NCI-H446 treated with DMSO at 0.1 percent for 48 hours (cell line): ENCODE data around the gene CD22.

Experiments used
- DNase-seq: peaks from one replicate; lab custom pipeline; 2025; lab: John Stamatoyannopoulos, UW

CD22 gene

DNA sequence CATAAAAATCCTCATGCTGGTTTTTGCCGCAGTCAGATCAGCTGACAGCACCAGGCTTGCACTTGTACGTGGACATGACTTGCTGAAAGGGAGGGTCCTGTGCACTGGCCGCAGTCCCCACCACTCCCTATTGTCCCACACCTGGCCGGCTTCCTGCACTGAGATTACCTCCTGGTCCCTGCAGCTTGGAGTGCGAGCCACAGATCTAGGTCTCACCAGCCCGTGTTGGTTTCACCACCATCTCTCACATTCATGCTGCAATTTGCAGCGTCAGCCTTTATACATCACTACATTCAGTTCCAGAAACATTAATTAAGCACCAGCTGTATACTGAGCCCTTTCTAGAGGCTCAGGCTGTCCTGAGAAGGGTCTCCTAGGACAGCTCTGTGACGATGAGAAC is 15.0 kb upstream of the CD22 start:
- DNase-seq: no peak

DNA sequence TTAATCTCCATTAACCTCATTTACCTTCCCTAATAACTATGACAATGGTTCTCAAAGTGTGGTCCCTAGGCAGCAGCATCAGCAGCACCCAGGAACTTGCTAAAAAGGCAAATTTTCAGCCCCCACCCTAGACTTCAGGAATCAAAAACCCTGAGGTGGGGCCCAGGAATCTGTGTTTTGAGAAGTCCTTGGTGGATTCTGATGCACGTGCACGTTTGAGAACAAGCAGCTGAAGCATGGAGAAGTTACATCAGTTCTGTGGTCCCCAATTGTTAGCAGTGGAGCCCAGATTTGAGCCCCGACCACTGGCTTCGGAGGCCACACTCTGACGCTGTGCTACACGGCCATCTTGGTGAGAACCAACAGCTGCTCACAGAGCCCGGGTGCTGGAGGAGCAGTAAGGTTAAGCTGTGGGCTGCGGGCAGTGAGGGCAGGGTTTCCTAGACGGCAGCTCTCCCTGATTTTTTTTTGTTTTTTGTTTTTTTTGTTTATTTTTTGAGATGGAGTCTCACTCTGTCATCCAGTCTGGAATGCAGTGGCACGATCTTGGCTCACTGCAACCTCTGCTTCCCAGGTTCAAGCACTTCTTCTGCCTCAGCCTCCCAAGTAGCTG is 14.0 kb upstream of the CD22 start:
- no peak for DNase-seq

DNA sequence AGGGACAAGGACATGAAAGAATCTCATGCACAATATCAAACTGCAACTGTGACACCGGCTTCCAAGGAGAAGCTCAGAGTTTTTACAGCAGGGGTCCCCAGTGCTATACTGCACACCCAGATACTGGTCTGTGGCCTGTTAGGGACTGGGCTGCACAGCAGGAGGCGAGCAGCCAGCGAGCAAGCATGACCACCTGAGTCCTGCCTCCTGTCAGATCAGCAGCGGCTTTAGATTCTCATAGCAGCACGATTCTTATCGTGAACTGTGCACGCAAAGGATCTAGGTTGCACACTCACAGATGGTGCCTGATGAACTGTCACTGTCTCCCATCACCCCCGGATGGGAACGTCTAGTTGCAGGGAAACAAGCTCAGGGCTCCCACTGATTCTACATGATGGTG is 13.1 kb upstream of the CD22 start:
- DNase-seq: no peak

DNA sequence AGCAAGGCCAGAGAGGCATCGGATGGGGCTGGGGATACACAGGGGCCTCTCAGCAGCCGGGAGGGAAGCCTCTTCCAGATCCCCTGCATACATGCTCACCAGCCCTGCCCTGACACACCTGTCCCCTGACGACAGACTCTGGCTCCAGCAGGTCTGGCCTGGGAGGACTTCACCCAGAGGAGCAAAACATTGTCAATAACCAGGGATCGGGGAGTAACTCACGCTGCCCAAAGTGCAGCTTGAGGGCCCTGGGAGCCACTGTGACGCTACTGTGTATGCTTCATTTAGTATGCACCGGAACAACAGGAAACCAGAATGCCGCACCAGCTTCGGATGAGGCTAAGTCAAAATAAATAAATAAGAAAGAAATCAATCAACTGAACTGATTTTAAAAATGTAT is 12.4 kb upstream of the CD22 start:
- DNase-seq: no peak

DNA sequence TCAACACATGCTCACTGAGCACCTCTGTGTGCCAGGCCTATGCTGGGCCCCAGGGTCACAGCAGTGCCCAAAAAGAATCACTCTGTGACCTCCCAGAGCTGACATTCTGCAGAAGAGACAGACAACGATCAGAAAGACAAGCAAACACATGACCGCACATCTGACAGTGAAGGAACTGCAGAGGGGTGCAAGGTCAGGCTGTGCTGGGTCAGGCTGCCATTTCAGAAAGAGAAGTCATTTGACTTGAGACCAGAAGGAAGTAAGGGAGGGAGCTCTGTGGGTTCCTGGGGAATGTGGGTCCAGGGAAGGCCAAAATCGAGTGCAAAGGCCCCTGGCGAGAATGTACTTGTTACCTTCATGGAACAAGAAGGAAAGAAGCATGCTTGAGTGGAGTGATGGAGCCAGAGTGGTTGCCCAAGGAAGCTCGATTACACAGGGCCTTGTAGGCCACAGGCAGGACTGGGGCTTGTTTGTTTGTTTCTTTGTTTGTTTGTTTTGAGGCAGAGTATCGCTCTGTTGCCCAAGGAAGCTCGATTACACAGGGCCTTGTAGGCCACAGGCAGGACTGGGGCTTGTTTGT is 11.4 kb upstream of the CD22 start:
- DNase-seq: no peak

DNA sequence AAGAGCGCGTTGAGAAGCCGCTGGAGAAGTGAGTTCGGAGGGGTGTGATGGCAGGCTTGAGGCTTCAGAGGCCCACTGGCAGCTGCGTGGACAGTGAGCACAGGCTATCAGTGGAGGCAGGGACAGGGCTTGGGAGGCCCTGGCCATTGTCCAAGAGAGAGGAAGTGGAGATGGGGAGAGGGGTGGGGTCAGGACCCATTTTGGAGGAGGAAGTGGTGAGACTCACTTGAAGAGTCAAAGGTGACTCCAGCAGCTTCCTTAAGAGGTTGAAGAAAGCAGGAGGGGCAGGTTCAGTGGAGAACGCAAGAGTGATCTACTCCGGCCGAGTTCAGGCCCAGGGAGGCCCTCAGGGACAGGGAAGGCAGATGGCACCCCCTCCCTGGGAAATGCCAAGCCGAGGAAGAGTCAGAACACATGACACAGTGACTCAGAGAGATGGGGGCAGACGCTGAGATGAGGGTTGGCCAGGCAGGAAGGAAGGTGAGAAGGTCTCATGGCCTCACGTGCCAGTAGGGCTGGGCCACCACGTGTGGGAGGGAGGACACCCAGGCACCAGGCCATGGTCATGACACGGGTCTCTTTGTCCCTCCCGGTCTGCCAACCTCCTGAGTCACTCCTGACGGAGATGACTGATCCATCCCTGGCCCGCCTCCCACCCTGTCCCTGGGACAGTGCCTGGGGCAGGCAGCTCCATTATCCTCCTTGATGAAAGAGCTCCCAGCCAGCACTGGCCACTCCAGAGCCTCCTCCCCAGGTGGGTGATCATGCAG is 10.1 kb upstream of the CD22 start:
- DNase-seq: no peak

DNA sequence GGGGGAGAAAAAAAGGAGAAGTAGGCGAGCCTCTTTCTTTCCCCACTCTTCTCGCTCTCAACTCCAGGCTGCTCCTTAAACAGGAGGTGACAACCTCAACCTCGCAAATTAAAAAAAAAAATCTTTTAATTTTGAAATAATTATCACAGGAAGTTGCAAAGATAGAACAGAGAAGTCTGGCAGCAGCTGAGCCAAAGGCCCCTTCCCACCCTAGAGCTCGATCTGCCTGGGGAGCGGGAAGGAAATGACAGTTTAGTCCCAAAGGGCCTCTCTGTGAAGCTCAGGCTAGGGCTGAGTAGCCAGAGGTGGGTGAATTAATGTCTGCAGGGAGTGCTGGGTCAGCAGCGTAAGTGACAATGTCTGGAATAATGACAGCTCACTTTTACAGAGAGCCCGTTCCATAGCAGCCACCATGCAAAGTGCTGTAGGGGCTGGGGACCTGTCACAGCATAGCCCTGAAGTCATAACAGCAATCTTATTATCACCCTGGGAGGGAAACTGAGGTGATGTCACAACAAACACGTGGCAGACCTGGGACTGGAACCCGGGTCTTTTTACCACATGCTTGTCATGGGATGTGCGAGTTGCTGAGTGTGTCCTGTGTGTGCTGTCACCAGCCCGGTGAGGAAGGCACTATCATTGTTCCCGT is 8.8 kb upstream of the CD22 start:
- DNase-seq: no peak

DNA sequence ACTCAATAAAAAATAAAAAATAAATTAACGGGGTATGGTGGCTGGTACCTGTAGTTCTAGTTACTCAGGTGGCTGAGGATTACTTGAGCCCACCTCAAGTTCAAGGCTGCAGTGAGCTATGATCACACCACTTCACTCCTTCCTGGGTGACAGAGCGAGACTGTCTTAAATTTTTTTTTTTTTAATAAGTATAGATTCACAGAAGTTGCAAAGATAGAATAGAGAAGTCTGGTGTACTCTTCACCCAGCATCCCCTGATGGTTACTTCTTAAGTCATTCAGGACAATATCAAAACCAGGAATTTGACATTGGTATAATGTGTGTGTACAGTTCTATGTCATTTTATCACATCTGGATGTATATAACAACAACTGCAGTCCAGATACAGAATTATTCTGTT is 7.7 kb upstream of the CD22 start:
- no peak for DNase-seq

DNA sequence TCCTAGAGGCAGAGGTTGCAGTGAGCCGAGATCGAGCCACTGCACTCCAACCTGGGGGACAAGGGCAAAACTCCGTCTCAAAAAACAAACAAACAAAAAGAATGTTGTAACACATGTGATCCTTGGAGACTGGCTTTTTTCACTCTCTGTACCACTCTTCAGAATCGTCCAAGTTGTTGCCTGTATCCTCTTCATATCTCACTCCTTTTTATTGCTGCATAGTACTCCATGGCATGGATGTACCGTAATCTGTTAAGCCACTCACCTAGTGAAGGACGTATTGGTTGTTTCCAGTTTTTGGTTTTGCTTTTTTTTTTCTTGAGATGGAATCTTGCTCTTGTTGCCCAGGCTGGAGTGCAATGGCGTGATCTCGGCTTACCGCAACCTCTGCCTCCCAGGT is 7.0 kb upstream of the CD22 start:
- no peak for DNase-seq

DNA sequence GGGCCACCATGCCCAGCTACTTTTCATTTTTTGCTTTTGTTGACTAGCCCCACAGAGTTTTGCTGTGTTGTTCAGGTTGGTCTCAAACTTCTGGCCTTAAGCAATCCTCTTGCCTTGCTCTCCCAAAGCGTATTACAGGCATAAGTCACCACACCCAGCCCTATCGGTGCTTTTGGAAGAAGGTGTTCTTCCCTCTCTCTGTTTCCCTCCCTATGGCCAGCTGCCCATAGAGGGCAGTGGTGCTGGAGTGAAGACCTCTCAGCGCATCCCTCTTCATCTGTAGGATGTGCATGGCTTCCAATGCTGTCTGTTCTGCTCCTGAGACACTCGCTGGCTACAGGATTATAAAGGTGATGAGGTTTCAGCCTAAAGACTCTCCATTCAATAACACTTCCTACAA is 1.3 kb upstream of the CD22 start:
- no peak for DNase-seq

DNA sequence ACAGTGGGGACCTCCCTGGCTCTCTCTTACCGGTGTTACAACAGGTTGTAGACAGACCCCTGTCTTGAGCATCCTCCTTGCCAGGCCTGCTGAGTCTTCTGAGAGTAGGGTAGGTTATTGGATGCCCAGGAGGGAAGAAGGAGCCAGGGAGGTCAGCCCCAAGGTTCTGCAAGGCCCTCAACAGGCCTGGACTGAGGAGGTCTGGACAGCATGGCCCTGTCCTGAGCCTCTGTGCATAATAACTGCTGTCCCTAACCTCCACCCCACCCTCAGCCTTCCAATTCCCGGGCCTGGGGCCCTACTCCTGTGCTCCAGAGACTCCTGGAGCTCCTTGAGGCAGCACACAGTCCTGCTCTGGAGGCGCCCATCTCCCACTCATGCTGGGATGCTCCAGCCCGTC is 336 bp downstream of the CD22 start:
- no peak for DNase-seq

DNA sequence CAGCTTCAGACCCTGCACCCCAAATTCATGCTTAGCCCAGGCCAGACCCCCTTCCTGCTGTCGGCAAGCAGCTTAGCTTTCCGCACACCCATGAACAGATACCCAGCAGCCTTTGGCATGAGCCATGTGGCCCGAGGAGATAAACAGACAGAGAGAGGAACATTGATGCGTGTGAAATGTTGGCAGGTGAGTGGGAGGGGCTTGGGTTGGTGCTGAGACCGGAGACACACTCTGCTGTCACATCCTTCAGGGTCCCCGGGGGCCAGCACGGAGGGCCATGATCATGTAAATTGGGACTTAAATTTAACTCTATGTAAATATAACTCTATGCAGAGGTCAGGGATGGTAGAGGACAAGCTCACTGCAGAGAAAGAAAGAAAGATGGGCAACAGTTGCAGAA is 1.5 kb downstream of the CD22 start:
- no peak for DNase-seq

DNA sequence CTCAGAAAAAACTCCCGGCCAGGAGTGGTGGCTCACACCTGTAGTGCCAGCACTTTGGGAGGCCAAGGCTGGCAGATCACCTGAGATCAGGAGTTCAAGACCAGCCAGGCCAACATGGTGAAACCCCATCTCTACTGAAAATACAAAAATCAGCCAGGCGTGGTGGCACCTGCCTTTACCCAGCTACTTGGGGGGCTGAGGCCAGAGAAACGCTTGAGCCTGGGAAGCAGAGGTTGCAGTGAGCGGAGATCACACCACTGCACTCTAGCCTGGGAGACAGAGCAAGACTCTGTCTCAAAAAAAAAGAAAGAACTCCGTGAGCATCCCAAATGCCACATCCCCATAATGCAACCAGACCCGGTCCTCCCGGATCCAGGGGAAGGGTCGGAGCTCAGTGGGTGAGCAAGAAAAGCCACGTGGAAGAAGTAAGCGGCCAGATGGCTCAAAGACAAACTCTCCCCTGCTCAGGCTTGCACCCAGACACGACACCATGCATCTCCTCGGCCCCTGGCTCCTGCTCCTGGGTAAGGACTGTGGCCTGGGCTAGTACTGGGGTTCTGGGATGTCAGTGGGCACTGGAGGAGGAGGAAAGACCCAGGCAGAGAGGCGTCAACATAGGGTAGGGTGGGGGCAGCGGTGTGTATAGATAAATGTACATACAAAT is 2.7 kb downstream of the CD22 start:
- no peak for DNase-seq

DNA sequence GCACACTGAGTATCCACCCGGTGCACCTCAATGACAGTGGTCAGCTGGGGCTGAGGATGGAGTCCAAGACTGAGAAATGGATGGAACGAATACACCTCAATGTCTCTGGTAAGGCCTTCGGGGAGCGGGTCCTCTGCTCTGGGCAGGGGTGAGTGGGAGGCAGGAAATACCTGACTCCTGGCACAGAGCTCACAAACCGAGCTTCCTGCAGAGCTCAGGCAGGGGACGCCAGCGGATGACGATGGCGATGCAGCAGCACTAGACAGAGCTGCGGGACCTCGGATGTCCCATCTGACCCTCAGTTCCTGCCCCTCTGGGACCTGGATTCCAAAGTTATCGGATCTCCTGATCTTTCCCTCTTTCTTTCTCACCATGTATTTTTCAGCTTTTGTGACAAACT is 3.8 kb downstream of the CD22 start:
- DNase-seq: no peak

DNA sequence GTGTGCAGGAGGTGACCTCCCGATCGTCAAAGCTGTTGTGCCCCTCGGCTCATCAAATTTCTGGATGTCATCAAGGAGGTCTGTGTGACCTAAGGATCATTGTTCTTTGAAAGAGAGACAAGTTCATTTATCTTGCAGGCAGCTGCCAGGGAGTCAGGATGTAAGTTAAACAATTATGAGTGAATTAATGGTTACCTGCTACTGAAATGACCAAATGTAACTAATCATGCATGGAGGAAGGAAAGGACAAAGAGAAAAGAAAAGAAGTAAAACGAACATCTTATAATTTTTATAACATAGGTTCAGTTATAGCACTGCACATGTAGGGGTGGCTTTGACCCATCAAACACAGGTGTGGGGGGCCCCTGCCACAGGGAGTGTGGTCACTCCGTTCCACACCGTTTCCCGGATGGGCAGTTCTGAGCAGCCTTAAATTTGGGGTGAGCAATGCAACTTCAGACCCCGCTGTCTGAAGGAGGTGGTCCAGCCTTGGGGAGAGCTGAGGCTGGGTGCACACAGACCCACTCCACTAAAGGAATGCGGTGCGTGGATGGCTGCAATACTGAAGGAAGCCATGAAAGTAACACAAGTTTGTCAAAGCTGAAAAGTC is 5.3 kb downstream of the CD22 start:
- no peak for DNase-seq

DNA sequence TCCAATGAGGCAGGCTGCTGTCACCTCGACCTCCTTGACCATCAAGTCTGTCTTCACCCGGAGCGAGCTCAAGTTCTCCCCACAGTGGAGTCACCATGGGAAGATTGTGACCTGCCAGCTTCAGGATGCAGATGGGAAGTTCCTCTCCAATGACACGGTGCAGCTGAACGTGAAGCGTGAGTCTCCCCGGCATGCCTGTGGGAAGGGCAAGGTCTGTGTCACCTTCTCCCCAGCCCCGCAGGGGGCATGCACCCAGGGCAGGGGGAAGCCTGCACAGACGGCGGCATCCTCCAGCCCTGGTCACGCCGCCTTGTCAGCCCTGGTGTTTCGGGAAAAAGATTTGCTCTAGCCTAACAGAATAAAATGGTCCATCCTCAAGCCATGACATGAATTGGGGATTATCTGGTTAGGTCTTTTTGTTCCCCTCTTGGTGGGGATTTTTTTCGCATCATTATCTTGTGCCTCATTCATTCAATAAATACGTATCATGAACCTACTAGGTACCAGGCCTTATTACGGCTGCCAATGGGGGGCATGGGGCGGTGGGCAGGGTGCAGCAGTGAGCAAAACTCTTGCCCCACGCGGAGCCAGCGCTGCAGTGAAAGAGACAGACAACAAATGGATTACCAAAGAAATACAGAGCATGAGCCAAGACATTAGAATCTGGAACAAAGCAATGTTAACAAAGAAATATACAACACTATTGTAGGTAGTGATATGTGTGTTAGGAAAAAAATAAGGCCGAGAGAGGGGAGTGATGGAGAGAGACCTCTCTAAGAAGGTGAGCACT is 7.4 kb downstream of the CD22 start:
- DNase-seq: no peak

DNA sequence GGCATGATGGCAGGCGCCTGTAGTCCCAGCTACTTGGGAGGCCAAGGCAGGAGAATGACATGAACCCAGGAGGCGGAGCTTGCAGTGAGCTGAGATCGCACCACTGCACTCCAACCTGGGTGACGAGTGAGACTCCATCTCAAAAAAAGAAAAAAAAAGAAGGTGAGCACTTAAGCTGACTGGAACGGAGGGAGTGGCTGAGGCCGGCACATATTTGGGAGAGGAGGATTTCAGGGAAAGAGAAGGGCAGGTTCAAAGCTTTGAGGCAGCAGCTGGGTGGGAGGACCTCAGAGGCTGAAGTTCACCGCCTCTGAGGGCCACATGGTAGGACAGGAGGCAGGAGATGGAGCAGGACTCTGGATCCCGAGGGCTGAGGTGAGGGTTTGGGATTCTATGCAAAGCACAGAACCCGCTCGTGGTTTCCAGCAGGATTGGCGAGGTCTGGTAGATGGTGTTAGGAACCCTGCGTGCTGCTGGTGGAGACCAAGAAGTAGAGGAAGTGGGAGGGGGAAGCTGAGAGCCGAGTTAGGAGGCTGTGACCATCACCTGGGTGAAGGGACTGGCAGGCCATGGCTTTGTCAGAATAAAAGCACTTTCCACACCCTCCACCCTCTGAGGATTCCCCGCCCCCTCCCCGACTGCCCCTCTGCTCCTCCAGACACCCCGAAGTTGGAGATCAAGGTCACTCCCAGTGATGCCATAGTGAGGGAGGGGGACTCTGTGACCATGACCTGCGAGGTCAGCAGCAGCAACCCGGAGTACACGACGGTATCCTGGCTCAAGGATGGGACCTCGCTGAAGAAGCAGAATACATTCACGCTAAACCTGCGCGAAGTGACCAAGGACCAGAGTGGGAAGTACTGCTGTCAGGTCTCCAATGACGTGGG is 8.4 kb downstream of the CD22 start:
- no peak for DNase-seq

DNA sequence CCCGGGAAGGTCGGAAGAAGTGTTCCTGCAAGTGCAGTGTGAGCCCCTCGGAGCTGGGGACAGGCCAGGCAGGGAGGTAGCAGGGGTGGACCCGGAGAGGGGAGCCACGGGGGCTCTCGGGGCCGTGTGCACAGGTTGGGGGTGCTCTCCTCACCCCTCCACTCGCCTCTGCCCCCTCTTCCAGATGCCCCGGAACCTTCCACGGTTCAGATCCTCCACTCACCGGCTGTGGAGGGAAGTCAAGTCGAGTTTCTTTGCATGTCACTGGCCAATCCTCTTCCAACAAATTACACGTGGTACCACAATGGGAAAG is 9.0 kb downstream of the CD22 start:
- DNase-seq: no peak

DNA sequence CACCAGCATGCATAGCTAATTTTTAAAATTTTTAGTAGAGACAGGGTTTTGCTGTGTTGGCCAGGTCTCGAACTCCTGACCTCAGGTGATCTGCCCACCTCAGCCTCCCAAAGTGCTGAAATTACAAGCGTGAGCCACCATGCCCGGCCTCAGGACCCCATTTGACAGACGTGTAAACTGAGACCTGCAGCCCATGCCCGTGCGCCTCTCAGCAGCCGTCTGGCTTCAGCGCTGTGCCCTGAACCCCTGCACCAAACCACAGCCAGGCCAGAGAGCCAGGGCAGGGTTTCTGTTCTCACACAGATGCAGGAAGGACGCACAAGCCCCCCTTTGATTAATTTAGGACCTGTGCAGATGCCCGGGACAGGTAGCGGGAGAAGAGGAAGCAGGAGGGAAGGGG is 11.4 kb downstream of the CD22 start:
- no peak for DNase-seq

DNA sequence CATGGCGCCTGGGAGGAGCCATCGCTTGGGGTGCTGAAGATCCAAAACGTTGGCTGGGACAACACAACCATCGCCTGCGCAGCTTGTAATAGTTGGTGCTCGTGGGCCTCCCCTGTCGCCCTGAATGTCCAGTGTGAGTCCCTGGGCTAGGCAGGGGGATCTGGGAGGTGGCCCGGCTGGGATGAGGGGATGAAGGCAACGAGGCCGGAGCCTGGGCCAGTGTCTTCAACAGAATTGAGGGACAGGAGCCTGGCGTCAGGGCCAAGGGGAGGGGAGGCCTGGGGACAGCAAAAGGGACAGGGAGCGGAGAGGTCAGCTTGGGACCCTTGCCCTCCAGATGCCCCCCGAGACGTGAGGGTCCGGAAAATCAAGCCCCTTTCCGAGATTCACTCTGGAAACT is 12.0 kb downstream of the CD22 start:
- no peak for DNase-seq
